GM23338 (cell line): ENCODE data around the gene UBE2S. TPM values are rescaled to one million over a fixed set of nuclear protein-coding genes. Genes with fewer than 3 reads are reported as not detected.

Source experiments
- ATAC-seq: fragments of 200-7000 bp; cut with Tn5 transposase; 3 replicates; pipeline ENCODE4 v1.9.1; 2020
- DNase-seq: peaks from one replicate; pipeline ENCODE4 v3.0.0-alpha.2; 2015; ENCODE audit warnings: low spot score
- H2AFZ ChIP-seq: fragments of 200-600 bp; sonication (generic); 2 replicates; pipeline ENCODE4 v1.8.0; 2016; ENCODE audit warnings: antibody characterized with exemption, mild to moderate bottlenecking, moderate library complexity
- H3F3A ChIP-seq: fragments of 200-600 bp; sonication (generic); replicated peaks from 2 replicates; pipeline ENCODE4 v1.8.0; 2017; ENCODE audit warnings: antibody characterized with exemption, mixed run types, low read depth
- H3K27ac ChIP-seq: fragments of 200-600 bp; sonication (generic); 2 replicates; pipeline ENCODE4 v1.6.1; 2016; ENCODE audit warnings: low read depth
- H3K27me3 ChIP-seq: fragments of 200-600 bp; sonication (generic); 2 replicates; pipeline ENCODE4 v1.8.0; 2016; ENCODE audit warnings: mild to moderate bottlenecking, mixed run types, moderate library complexity; ENCODE audit not compliant: insufficient read depth
- H3K36me3 ChIP-seq: fragments of 200-600 bp; sonication (generic); 2 replicates; pipeline ENCODE4 v1.8.0; 2016; ENCODE audit warnings: mild to moderate bottlenecking; ENCODE audit not compliant: insufficient read depth
- H3K4me1 ChIP-seq: fragments of 200-600 bp; sonication (generic); 2 replicates; pipeline ENCODE4 v1.8.0; 2016; ENCODE audit warnings: mild to moderate bottlenecking, moderate library complexity; ENCODE audit not compliant: insufficient read depth
- H3K4me2 ChIP-seq: fragments of 200-600 bp; sonication (generic); 2 replicates; pipeline ENCODE4 v1.7.1; 2017; ENCODE audit warnings: mixed run types
- H3K4me3 ChIP-seq: fragments of 200-600 bp; sonication (generic); 2 replicates; pipeline ENCODE4 v1.6.1; 2016; ENCODE audit warnings: mixed run types
- H3K79me2 ChIP-seq: fragments of 200-600 bp; sonication (generic); replicated peaks from 2 replicates; pipeline ENCODE4 v1.8.0; 2017; ENCODE audit warnings: mild to moderate bottlenecking; ENCODE audit not compliant: insufficient read depth
- H3K9me2 ChIP-seq: fragments of 200-600 bp; sonication (generic); 2 replicates; pipeline ENCODE4 v1.8.0; 2017; ENCODE audit not compliant: insufficient read depth
- H4K20me1 ChIP-seq: fragments of 200-600 bp; sonication (generic); replicated peaks from 2 replicates; pipeline ENCODE4 v1.8.0; 2017; ENCODE audit warnings: mild to moderate bottlenecking; ENCODE audit not compliant: insufficient read depth
- H3K27ac Mint-ChIP-seq: 2 replicates; pipeline ENCODE4 v1.8.0; 2020; ENCODE audit warnings: inconsistent platforms, mild to moderate bottlenecking, moderate library complexity, mixed read lengths
- H3K27me3 Mint-ChIP-seq: 3 replicates; pipeline ENCODE4 v1.8.0; 2022; ENCODE audit warnings: low read depth, mild to moderate bottlenecking, moderate library complexity, mixed read lengths, inconsistent platforms; ENCODE audit not compliant: insufficient read depth, poor library complexity
- H3K36me3 Mint-ChIP-seq: 3 replicates; pipeline ENCODE4 v1.8.0; 2021; ENCODE audit warnings: low read depth, mild to moderate bottlenecking, inconsistent platforms, moderate library complexity, mixed read lengths
- H3K4me1 Mint-ChIP-seq: 3 replicates; pipeline ENCODE4 v1.8.0; 2020; ENCODE audit warnings: mild to moderate bottlenecking, inconsistent platforms, mixed read lengths
- H3K4me3 Mint-ChIP-seq: 3 replicates; pipeline ENCODE4 v1.8.0; 2021; ENCODE audit warnings: moderate library complexity, mild to moderate bottlenecking, inconsistent platforms, mixed read lengths
- H3K9me3 Mint-ChIP-seq: 3 replicates; pipeline ENCODE4 v1.8.0; 2020; ENCODE audit warnings: moderate library complexity, mild to moderate bottlenecking, inconsistent platforms, mixed read lengths
- CREB1 ChIP-seq: fragments of 250-450 bp; sonication (Bioruptor Pico); IDR thresholded peaks from 2 replicates; pipeline ENCODE4 v1.5.0; 2020; ENCODE audit warnings: low read depth, mild to moderate bottlenecking, moderate library complexity
- CTCF ChIP-seq, 2 experiments: fragments of 200-600 bp in 1 of 2; sonication (generic) in 1 of 2; conservative IDR thresholded peaks; 2 replicates each; pipeline versions ENCODE4 v1.5.1 to v1.6.1; 2016 to 2017; ENCODE audit warnings: antibody characterized with exemption in 2 of 2, low read depth in 2 of 2, mild to moderate bottlenecking in 2 of 2, moderate library complexity in 1 of 2
- ETS1 ChIP-seq: IDR thresholded peaks from 2 replicates; pipeline ENCODE4 v1.6.1; 2016; ENCODE audit warnings: antibody characterized with exemption
- EZH2 ChIP-seq: fragments of 200-600 bp; sonication (generic); IDR thresholded peaks from one replicate; pipeline ENCODE4 v1.8.0; 2017; ENCODE audit warnings: antibody characterized with exemption, mild to moderate bottlenecking, low read depth; ENCODE audit not compliant: unreplicated experiment
- EZH2phosphoT487 ChIP-seq: fragments of 200-600 bp; sonication (generic); IDR thresholded peaks from one replicate; pipeline ENCODE4 v1.8.1; 2018; ENCODE audit warnings: antibody characterized with exemption; ENCODE audit not compliant: unreplicated experiment
- JUNB ChIP-seq: IDR thresholded peaks from one replicate; pipeline ENCODE4 v1.6.1; 2016; ENCODE audit warnings: antibody characterized with exemption; ENCODE audit not compliant: unreplicated experiment
- NANOG ChIP-seq: IDR thresholded peaks from 2 replicates; pipeline ENCODE4 v1.6.1; 2016; ENCODE audit warnings: antibody characterized with exemption, borderline replicate concordance
- POLR2AphosphoS5 ChIP-seq: IDR thresholded peaks from 2 replicates; pipeline ENCODE4 v1.6.1; 2016; ENCODE audit warnings: antibody characterized with exemption, low read depth
- REST ChIP-seq: IDR thresholded peaks from one replicate; pipeline ENCODE4 v1.6.1; 2018; ENCODE audit warnings: antibody characterized with exemption; ENCODE audit not compliant: unreplicated experiment
- STAT1 ChIP-seq: IDR thresholded peaks from one replicate; pipeline ENCODE4 v1.6.1; 2016; ENCODE audit warnings: antibody characterized with exemption; ENCODE audit not compliant: unreplicated experiment
- ZNF114 ChIP-seq: fragments of 250-450 bp; sonication (Bioruptor Pico); IDR thresholded peaks from 2 replicates; pipeline ENCODE4 v1.5.0; 2020; ENCODE audit warnings: mild to moderate bottlenecking, moderate library complexity
- ZNF331 ChIP-seq: fragments of 250-450 bp; sonication (Bioruptor Pico); IDR thresholded peaks from 2 replicates; pipeline ENCODE4 v1.5.0; 2020; ENCODE audit warnings: low read depth, mild to moderate bottlenecking, moderate library complexity
- ZNF462 ChIP-seq: fragments of 250-450 bp; sonication (Bioruptor Pico); IDR thresholded peaks from 2 replicates; pipeline ENCODE4 v1.5.0; 2020; ENCODE audit warnings: mild to moderate bottlenecking, moderate library complexity
- polyA plus RNA-seq: library from polyadenylated mRNA; unstranded; fragments of >200 nt; fragmentation: Nextera tagmentation; extraction: Ambion mirVana; gene quantifications from 2 replicates; pipeline ENCODE4 v1.2.1, GENCODE V29; 2016
- total RNA-seq: library from RNA; depleted of rRNA; stranded (reverse); fragments of >200 nt; shearing (Covaris generic); gene quantifications from 2 replicates; pipeline ENCODE4 v1.2.3, GENCODE V29; 2014

Gene UBE2S
- total and polyA plus RNA-seq, 2 experiments from 2014 or later = 363 to 533 TPM

GRCh38 chr19:55385724-55386492 is 21.7 kb downstream of the UBE2S start, which contains the start of gene RPL28:
RPL28 (plus strand) TSS chr19:55385932; CDS start chr19:55386358, 426 bp downstream.
- peaks cover 56% of the 10 kb centered on the region for H3K27me3 Mint-ChIP-seq

More at GRCh38 chr19:55385724-55386492, 21.7 kb downstream of the UBE2S start, which contains the start of gene RPL28:
- peak; percentile 99 for DNase-seq
- peaks cover 53% of the 10 kb centered on the region for H3K4me1 Mint-ChIP-seq
- Histone ChIP-seq H3K27me3 (peaks cover 12% of the 10 kb centered on the region), H3F3A (peaks cover 57% of the 10 kb centered on the region), H3K36me3 (peaks cover 11% of the 10 kb centered on the region; the same call in 1 of the 2 replicates), H3K27ac (peak within 1 kb of the TSS; percentile 21; the same call in 1 of the 2 replicates), H2AFZ (no peak within 1 kb of the TSS), H3K79me2 (peaks cover 33% of the 10 kb centered on the region), H3K4me1 (peaks cover 52% of the 10 kb centered on the region), H4K20me1 (peaks cover 46% of the 10 kb centered on the region), H3K9me2 (no peaks in the 10 kb centered on the region), H3K4me3 (peak within 1 kb of the TSS; percentile 99), H3K4me2 (peak within 1 kb of the TSS; percentile 97)
- peak; percentile 49 for ATAC-seq
- H3K27ac Mint-ChIP-seq = peak within 1 kb of the TSS; percentile 98
- peaks cover 5% of the 10 kb centered on the region for H3K9me3 Mint-ChIP-seq
- peaks cover 56% of the 10 kb centered on the region for H3K36me3 Mint-ChIP-seq
- peak within 1 kb of the TSS; percentile 99 for H3K4me3 Mint-ChIP-seq
- TF ChIP-seq CREB1 (CRISPR knock-in tag) (peak; percentile 72), NANOG (no peak), ZNF331 (CRISPR knock-in tag) (no peak), REST (peak; percentile 37), EZH2phosphoT487 (no peak), ZNF462 (no peak), JUNB (no peak), STAT1 (no peak), ETS1 (no peak; the same call in none of the 2 replicates), CTCF (conservative IDR thresholded peaks at IDR 0.05; ENCODE audit: low read depth in 2 of 2) (no peak), EZH2 (no peak), ZNF114 (CRISPR knock-in tag) (peak; percentile 44; the same call in 1 of the 2 replicates), POLR2AphosphoS5 (peak; percentile 100)
